Fibroblast of lung (primary cell): ENCODE measurements around the gene GNG7.
"Not testable (repeated sequence)": the region's sequence is repeated elsewhere in the genome, so short reads cannot be mapped to it uniquely, and the experiment has no call there.

Experiments
- CTCF ChIP-seq, 2 donors: IDR thresholded peaks in 1 of 2; conservative IDR thresholded peaks in 1 of 2; 1 replicate in 1 of 2; 2 replicates in 1 of 2; pipeline ENCODE4 v1.5.1; 2011 to 2012; ENCODE audit warnings: low read length in 2 of 2, control low read depth in 1 of 2, inconsistent platforms in 1 of 2, low read depth in 1 of 2, mild to moderate bottlenecking in 1 of 2
- EZH2 ChIP-seq: IDR thresholded peaks from 2 replicates; pipeline ENCODE4 v1.5.1; 2012; ENCODE audit warnings: low read length, control low read depth, mild to moderate bottlenecking; ENCODE audit errors: missing control alignments

DNA sequence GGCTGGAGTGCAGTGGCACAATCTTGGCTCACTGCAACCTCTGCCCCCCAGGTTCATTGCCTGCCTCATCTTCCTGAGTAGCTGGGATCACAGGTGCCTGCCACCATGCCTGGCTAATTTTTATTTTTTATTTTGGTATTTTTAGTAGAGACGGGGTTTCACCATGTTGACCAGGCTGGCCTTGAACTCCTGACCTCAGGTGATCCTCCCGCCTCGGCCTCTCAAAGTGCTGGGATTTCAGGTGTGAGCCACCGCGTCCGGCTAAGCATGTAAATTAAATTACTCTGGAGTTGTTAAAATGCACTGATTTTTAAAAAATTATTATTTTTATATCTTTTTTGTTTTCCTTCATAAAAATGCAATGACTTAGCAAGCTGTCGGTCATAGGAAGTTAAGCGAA lies 195.8 kb downstream of the GNG7 start:
- TF ChIP-seq CTCF (conservative IDR thresholded peaks at IDR 0.05 in 1 of 2, IDR thresholded peaks at IDR 0.05 in 1 of 2; ENCODE audit: low read depth in 1 of 2, low read length in 2 of 2); EZH2: not testable (repeated sequence)
